HT-29 (cell line): ENCODE data around the gene HCK. TPM values are rescaled to one million over a fixed set of nuclear protein-coding genes. Genes with fewer than 3 reads are reported as not detected.
"Not testable (repeated sequence)": the region's sequence is repeated elsewhere in the genome, so short reads cannot be mapped to it uniquely, and the experiment has no call there.

Experiments
- DNase-seq: peaks from one replicate; pipeline ENCODE4 v3.0.0-alpha.2; 2015; ENCODE audit warnings: low spot score
- total RNA-seq: library from RNA; depleted of rRNA; stranded (reverse); fragments of >200 nt; shearing (Covaris generic); gene quantifications from 2 replicates; pipeline ENCODE4 v1.2.3, GENCODE V29; 2014

HCK gene
- total RNA-seq, 1 experiment from 2014 or later = not detected

GRCh38 chr20:32028647-32029372 lies 23.2 kb upstream of the HCK start:
- no peak for DNase-seq

DNA sequence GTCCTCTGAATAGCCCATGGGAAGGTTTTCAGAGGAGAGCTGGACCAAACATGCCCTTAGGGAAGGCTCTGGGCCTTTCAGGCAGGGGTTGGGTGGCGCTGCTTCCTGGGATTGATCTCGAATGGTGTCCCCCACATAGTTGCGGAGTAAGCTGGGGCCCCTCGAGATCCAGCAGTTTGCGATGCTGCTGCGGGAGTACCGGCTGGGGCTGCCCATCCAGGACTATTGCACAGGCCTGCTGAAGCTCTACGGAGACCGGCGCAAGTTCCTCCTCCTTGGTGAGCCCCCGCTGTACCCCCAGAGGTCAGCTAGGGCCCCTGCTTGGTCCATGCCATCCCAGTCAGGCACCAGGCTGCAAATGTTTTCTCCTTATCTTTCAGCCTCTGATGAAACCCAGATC lies 22.5 kb upstream of the HCK start:
- no peak for DNase-seq

- DNase-seq = peak; percentile 92
Observed at GRCh38 chr20:32031007-32031958, 20.8 kb upstream of the HCK start.

- DNase-seq = no peak
Observed at GRCh38 chr20:32033316-32033715, 18.7 kb upstream of the HCK start.

- DNase-seq = not testable (repeated sequence)
Observed at GRCh38 chr20:32033721-32034120, 18.3 kb upstream of the HCK start.

DNA sequence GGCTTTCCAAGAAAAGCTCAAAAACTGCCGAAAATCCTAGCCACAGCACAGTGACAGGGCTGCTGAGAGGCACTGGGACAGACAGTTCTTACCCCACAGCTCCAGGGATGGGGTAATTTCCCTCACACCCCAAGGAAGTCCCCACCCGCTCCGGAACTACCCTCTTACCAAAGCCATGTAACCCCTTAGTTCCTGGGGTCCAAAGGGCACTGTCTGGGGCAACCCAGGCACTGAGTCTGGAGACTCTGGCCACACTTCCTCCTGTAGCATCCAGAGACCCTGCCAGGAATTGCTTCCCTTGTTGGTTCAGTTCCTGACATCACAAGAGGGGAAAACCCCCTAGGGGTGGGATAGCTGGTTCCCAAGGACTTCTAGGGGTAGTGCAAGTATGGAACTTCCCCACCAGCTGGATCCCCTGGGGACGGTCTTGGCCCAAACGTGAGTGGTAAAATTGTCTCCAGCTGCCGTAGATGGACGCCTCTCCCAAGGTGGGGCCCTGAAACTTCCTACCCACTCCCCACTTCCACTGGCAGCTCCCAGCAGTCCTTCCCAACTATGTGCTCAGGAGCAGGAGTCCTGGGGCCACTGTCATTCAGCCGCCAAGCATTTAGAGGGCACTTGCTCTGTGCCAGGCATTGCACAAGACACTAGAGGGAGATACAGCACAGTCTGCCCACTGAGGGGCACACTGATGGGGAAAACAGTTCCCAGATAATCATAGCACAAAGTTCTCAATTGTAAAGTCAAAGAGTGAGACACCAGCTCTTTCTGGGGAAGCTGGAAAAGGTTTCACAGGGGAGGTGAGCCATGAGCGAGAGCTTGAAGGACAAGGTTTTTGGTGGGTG lies 17.2 kb upstream of the HCK start:
- DNase-seq = no peak

GRCh38 chr20:32035426-32035779 lies 16.6 kb upstream of the HCK start:
- no peak for DNase-seq

DNA sequence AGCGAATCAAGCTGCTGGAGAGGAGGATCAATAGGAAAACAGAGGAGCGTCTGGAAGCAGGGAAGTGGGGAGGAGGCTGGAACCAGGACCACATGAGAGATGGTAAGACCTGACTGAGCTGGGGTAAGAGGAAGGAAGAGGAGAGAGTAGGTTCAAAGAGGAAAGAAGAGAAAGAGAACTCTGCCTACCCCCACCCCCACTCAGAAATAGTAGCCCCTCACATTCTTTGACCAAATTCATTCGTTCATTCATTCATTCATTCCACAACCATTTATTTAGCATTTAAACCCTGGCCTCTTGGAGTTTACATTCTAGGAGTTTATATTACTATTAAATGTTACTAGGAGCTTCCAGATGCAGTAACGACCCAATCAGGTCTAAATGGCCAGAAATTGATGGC lies 15.8 kb upstream of the HCK start:
- no peak for DNase-seq

DNA sequence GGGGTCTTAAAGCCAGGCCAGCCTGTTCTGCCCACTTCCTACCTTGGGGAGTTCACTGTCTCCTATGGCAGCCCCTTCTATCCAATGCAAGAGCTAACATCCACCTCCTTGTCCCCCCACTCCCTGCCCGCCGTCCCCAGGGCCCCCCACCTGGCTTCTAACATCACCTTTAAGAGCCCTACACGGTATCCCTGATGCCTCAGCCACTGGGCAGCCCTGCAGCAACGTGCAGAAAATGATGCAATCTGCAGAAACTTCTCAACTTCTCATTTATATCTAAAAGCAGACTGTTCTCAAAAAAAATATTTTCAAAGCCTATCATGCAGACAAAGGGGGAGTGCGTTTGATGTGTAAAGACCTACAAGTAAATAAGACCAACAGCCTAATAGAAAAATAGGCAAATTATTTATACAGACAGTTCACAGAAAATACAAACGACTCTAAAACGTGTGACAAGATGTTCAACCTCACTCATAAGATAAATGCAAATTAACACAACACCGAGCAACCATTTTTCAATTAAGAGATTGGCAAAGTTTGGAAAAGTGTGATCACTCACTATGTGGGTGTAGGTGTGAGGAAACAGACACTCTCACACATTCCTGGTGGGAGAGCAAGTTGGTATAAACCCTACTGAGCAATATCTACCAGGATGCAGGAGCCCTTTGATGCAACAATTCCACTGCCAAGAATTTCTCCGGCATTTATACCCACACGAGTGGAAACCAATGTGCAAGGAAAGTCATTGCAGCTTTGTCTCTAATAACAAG lies 15.1 kb upstream of the HCK start:
- no peak for DNase-seq

- no peak for DNase-seq
Observed at GRCh38 chr20:32037929-32038328, 14.1 kb upstream of the HCK start.

DNA sequence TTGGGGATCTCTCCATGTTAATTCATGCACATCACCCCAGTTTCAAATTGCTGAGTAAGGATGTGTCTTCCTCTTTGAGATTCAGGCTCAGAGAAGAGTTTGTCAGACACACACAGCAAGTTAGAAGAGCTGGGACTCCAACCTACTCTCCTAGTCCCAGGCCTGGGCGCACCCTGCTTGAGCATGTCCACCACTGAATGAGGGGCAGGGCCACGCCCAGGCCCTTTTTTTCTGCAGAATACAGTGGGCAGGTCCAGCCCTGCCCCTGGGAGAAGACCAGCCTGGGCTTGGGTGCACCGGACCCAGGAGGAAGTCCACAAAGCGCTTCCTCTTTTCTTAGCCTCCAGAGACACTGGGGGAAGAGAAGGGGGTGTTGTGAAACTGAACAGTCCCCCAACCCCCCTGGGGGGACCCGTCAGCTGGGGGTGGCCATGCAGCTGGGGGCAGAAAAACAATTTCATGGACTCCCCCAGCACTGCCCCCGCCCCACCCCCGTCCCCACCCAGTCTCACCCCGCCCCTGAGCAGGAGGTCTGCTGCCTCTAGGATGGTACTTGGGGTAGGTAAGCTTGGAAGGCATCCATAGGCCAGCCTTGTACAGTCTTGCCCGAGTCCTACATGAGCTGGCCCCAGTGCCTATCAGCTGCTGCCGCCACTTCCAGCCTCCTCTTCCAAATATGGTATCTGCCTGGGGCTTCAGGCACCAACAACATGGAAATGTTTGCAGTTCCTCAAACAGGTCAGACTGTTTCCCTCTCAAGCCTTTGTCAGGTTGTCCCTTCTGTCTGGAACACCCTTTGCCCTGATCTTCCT lies 11.7 kb upstream of the HCK start:
- no peak for DNase-seq

- no peak for DNase-seq
Observed at GRCh38 chr20:32045999-32046398, 6.0 kb upstream of the HCK start.

- DNase-seq = no peak
Observed at GRCh38 chr20:32050324-32050841, 1.7 kb upstream of the HCK start.

DNA sequence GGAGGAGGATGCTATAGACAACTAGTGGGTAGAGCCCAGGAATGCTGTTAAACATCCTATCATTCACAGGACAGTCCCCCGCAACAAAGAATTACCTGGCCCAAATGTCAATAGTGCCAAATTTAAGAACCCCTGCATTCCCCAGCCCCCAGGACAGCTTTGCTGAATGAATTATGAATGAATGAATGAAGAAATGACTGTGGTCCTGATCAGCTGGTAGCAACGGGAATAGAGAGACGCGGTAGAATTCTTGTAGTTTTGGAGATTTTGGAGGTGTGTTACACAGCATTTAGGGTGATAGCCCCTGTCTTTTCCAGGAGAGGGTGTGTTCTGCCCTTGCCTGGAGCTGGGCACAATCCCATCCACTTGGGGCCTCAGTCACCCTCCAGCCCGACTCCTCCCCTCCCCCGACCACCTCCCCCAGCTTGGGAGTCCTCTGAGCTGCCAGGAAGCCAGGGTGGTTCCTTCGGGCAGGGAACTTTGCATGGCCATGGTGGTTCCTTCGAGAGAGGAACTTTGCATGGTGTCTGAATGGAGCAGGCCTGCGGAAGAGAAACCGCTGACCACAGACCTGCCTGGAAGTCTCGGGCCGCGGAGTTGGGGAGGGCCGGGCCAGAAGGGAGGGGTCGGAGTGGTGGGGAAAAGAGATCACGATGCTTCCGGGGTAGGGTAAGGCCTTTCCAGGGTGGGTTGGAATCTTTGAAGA lies 1.0 kb upstream of the HCK start:
- no peak for DNase-seq

GRCh38 chr20:32051720-32052089 lies 337 bp upstream of the HCK start:
- DNase-seq = no peak

DNA sequence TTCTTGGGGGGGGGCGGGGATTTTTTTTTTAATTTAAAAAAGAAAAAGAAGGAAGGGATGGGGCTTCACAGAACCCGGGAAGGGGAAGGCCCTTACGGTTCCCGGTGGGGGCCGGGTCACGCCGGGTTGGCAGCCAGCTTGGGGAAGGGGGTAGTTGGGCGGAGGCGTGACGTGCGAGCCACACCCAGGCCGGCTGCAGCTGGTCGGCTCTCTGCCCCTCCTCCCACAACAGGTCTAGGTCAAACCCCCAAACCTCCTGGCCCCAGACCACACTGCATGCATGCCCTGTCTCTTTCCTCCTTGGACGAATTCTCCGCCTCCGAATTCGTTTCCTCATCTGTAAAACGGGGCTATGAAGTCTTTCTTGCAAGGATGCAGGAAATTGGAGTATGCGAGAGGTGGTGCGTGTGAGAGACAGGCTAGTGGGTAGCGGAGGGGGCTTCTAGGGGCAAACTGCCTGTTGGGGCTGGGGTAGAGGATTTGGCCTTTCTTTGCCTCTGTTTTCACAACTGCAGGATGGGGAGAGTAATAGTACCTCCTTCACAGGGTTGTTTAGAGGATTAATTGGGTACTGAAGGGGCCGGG lies 828 bp downstream of the HCK start:
- DNase-seq = no peak

DNA sequence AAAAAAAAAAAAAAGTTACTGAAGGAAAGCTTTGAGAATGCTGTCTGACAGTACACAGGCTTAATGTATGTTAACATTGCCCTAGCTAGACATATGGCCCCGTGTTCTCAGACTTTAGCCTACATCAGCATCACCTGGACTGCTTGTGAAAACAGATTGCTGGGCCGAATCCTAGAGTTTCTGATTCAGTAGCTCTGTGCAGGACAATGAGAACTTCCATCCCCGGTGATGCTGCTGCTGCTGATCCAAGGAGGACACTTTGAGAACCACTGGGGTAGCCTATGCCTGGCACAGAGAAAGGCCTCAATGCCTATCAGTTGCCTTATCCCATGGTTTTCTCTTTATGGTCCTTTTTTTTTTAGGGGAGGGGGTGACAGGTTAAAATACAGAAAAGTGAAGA lies 1.6 kb downstream of the HCK start:
- DNase-seq = no peak

- DNase-seq = no peak
Observed at GRCh38 chr20:32056708-32057483, 4.9 kb downstream of the HCK start.
